Smooth muscle cell (in vitro differentiated cells): Measurements from ENCODE around the gene LRRC55. TPM values are rescaled to one million over a fixed set of nuclear protein-coding genes. Genes with fewer than 3 reads are reported as not detected.

ENCODE experiments used
- DNase-seq: peaks from one replicate; lab custom pipeline; 2025; ENCODE audit not compliant: unreplicated experiment; lab: John Stamatoyannopoulos, UW
- H2AFZ ChIP-seq: fragments of 200-600 bp; sonication (generic); 2 replicates; pipeline ENCODE4 v1.6.0; 2016; ENCODE audit warnings: antibody characterized with exemption, low read depth, mild to moderate bottlenecking
- H3F3A ChIP-seq: fragments of 200-600 bp; sonication (generic); 2 replicates; pipeline ENCODE4 v1.6.0; 2017; ENCODE audit warnings: antibody characterized with exemption, low read depth
- H3K27ac ChIP-seq: fragments of 200-600 bp; sonication (generic); 2 replicates; pipeline ENCODE4 v1.5.1; 2016; ENCODE audit warnings: low read depth, mild to moderate bottlenecking
- H3K27me3 ChIP-seq: fragments of 200-600 bp; sonication (generic); 2 replicates; pipeline ENCODE4 v1.6.1; 2016; ENCODE audit warnings: low read depth, mild to moderate bottlenecking
- H3K36me3 ChIP-seq: fragments of 200-600 bp; sonication (generic); 2 replicates; pipeline ENCODE4 v1.5.1; 2016; ENCODE audit warnings: low read depth
- H3K4me1 ChIP-seq: fragments of 200-600 bp; sonication (generic); 2 replicates; pipeline ENCODE4 v1.5.1; 2016; ENCODE audit warnings: low read depth
- H3K4me2 ChIP-seq: fragments of 200-600 bp; sonication (generic); 2 replicates; pipeline ENCODE4 v1.6.0; 2016; ENCODE audit warnings: mild to moderate bottlenecking
- H3K4me3 ChIP-seq: fragments of 200-600 bp; sonication (generic); 2 replicates; pipeline ENCODE4 v1.5.1; 2016; ENCODE audit warnings: mild to moderate bottlenecking
- H3K79me2 ChIP-seq: fragments of 200-600 bp; sonication (generic); 2 replicates; pipeline ENCODE4 v1.6.0; 2016; ENCODE audit warnings: low read depth, mild to moderate bottlenecking
- H3K9ac ChIP-seq: fragments of 200-600 bp; sonication (generic); 2 replicates; pipeline ENCODE4 v1.6.0; 2016; ENCODE audit warnings: low read depth
- H3K9me3 ChIP-seq: fragments of 200-600 bp; sonication (generic); replicated peaks from 2 replicates; pipeline ENCODE4 v1.5.1; 2016; ENCODE audit warnings: low read depth
- H4K20me1 ChIP-seq: fragments of 200-600 bp; sonication (generic); 2 replicates; pipeline ENCODE4 v1.6.0; 2016; ENCODE audit warnings: low read depth
- WGBS: methylation state at CpG from one replicate; pipeline ENCODE4 v1.1.7; 2016; ENCODE audit warnings: low lambda C conversion rate; 5-methylcytosine and 5-hydroxymethylcytosine counted together
- polyA plus RNA-seq: library from polyadenylated mRNA; unstranded; fragments of >200 nt; fragmentation: Nextera tagmentation; extraction: Ambion mirVana; gene quantifications from 2 replicates; pipeline ENCODE4 v1.2.1, GENCODE V29; 2016
- total RNA-seq: library from RNA; depleted of rRNA; stranded (reverse); fragments of >200 nt; gene quantifications from 2 replicates; pipeline ENCODE4 v1.2.3, GENCODE V29; 2014
- TF ChIP-seq, protein P1 (sequence below): fragments of 200-600 bp; sonication (generic); IDR thresholded peaks from 2 replicates; pipeline ENCODE4 v1.5.1; 2017; ENCODE audit warnings: borderline replicate concordance, mild to moderate bottlenecking, antibody characterized with exemption; ENCODE audit not compliant: insufficient read depth, poor library complexity, severe bottlenecking

Gene LRRC55
- total and polyA plus RNA-seq, 2 experiments from 2014 or later = 0.10 TPM; not detected in 1

DNA sequence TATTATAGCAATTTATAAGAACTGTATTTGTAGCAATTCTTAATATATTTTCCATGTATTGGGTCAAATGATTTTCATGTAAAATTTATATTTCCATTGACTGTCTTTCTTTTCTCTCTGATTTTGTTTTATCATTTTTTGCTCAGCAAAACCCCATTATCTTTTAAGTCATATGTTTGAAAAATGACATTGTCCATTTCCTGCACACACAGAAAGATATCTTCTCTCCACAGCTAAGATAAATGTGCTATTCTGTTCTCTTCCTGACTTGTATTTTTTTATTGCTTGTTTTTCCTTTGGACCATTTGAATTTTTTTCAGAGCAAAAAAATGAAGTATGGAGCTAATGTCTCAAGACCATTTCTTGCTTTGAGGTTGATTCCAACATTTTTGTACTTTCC is 6.3 kb upstream of the LRRC55 start:
- Histone ChIP-seq H3K4me1 (no peaks in the 10 kb centered on the region), H2AFZ (no peak overlapping the region), H3K27ac (no peak overlapping the region), H3K79me2 (no peaks in the 10 kb centered on the region), H3K9ac (no peak overlapping the region), H3K4me3 (no peak overlapping the region), H3K27me3 (peaks cover 18% of the 10 kb centered on the region), H3K4me2 (no peak overlapping the region), H3K36me3 (no peaks in the 10 kb centered on the region), H3F3A (no peaks in the 10 kb centered on the region), H3K9me3 (no peaks in the 10 kb centered on the region), H4K20me1 (no peaks in the 10 kb centered on the region)
- TF ChIP-seq, protein P1, sequence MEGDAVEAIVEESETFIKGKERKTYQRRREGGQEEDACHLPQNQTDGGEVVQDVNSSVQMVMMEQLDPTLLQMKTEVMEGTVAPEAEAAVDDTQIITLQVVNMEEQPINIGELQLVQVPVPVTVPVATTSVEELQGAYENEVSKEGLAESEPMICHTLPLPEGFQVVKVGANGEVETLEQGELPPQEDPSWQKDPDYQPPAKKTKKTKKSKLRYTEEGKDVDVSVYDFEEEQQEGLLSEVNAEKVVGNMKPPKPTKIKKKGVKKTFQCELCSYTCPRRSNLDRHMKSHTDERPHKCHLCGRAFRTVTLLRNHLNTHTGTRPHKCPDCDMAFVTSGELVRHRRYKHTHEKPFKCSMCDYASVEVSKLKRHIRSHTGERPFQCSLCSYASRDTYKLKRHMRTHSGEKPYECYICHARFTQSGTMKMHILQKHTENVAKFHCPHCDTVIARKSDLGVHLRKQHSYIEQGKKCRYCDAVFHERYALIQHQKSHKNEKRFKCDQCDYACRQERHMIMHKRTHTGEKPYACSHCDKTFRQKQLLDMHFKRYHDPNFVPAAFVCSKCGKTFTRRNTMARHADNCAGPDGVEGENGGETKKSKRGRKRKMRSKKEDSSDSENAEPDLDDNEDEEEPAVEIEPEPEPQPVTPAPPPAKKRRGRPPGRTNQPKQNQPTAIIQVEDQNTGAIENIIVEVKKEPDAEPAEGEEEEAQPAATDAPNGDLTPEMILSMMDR = no peak
- DNase-seq = no peak

DNA sequence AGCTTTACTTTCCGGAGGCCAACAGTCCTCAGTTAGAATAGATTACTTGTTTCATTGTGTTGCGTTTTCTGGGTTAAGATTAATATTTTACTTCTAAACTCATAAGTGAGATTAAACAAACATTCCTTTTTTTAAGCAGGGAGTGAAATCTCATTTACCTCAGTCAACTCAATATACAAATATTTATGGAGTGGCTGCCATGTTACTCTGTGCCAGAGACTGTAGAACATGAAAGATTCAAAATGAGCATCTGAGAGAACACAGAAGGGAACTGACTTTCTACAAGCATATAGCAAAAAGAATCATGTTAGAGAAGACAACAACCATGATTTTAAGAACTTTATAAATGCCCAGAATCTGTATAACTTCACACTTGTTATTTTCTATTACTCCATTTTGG is 3.4 kb upstream of the LRRC55 start:
- TF ChIP-seq, protein P1 = no peak
- Histone ChIP-seq H2AFZ (no peak overlapping the region), H4K20me1 (no peaks in the 10 kb centered on the region), H3K27me3 (peaks cover 28% of the 10 kb centered on the region), H3F3A (no peaks in the 10 kb centered on the region), H3K79me2 (no peaks in the 10 kb centered on the region), H3K4me2 (no peak overlapping the region), H3K4me3 (no peak overlapping the region), H3K36me3 (no peaks in the 10 kb centered on the region), H3K9ac (no peak overlapping the region), H3K9me3 (no peaks in the 10 kb centered on the region), H3K4me1 (no peaks in the 10 kb centered on the region), H3K27ac (no peak overlapping the region)
- 71% methylated on average over 2 of the region's 2 CpGs for WGBS
- no peak for DNase-seq

DNA sequence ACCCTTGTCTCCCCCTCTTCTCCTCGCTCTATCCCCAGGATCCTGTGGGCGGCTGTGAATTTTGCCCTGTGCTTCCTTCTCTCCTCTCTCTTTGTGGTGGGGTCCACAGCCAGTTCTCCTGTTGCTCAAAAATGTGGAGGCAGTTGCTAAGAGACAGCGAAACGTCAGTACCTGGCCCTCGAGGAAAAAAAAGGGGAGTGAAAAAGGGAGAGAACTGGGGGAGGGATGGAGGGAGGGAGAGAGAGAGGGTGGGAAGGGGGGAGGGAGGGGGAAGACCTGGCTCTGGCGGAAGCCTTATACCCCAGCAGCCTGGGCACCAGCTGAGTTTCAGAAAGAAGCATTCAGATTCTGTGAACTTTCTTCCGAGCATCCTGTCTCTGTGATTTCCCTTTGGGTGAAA is 2.1 kb upstream of the LRRC55 start:
- TF ChIP-seq, protein P1 = no peak
- Histone ChIP-seq H3K9me3 (no peaks in the 10 kb centered on the region), H3K4me3 (no peak overlapping the region), H3K4me2 (peak overlapping the region; percentile 65), H3F3A (no peaks in the 10 kb centered on the region), H3K27me3 (peaks cover 28% of the 10 kb centered on the region), H3K36me3 (no peaks in the 10 kb centered on the region), H3K79me2 (no peaks in the 10 kb centered on the region), H4K20me1 (no peaks in the 10 kb centered on the region), H2AFZ (no peak overlapping the region), H3K4me1 (no peaks in the 10 kb centered on the region), H3K9ac (no peak overlapping the region), H3K27ac (no peak overlapping the region)
- no peak for DNase-seq
- 52% methylated on average over 7 of the region's 7 CpGs for WGBS

DNA sequence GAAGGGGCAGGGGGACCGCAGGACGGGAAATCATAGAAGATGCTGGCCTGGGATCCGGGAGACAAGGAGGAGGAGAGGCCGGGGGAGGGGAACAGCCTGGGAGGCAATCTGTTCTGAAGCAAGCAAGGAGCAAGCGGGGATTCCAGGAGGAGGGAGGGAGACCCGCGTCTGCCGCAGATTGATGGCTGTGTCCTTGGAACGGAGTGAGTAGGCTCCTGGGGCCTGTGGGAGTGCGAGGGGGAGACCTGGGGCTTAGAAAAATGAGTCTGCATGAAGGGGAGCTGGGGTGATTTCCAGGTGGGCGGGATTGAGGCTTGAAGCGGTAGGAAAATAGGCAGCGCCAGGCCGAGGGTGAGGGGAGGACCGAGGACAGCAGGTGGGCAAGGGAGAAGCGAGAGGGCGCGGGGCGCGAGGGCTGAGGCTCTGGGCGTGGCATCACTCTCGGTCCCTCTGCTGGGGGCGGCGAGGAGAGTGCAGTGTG is 1.6 kb upstream of the LRRC55 start:
- DNase-seq = no peak
- 4% methylated on average over 21 of the region's 24 CpGs for WGBS
- H3K27me3 ChIP-seq = peaks cover 28% of the 10 kb centered on the region

More for the DNA sequence above, 1.6 kb upstream of the LRRC55 start:
- peak overlapping the region; percentile 65 for H3K4me2 ChIP-seq
- H3K9ac ChIP-seq = no peak overlapping the region
- no peaks in the 10 kb centered on the region for H3F3A ChIP-seq
- no peaks in the 10 kb centered on the region for H4K20me1 ChIP-seq
- H3K4me1 ChIP-seq = no peaks in the 10 kb centered on the region
- no peaks in the 10 kb centered on the region for H3K9me3 ChIP-seq
- peak overlapping the region; percentile 19 for H3K4me3 ChIP-seq
- no peaks in the 10 kb centered on the region for H3K36me3 ChIP-seq
- TF ChIP-seq, protein P1 = no peak
- H3K79me2 ChIP-seq = no peaks in the 10 kb centered on the region
- H2AFZ ChIP-seq = no peak overlapping the region
- no peak overlapping the region for H3K27ac ChIP-seq
